ENCODE measurements around the gene HTRA1. TPM values are rescaled to one million over a fixed set of nuclear protein-coding genes. Genes with fewer than 3 reads are reported as not detected.

The HTRA1 gene
- total RNA-seq, 1 donor from 2014 or later, result 35.7 TPM

GRCh38 chr10:122492999-122493481 is 31.7 kb downstream of the HTRA1 start:
- no peak for DNase-seq (ENCODE audit: low read depth)
- no peak overlapping the region for H3K4me3 ChIP-seq (ENCODE audit: low read depth, low read length)
- TF ChIP-seq, protein P1, sequence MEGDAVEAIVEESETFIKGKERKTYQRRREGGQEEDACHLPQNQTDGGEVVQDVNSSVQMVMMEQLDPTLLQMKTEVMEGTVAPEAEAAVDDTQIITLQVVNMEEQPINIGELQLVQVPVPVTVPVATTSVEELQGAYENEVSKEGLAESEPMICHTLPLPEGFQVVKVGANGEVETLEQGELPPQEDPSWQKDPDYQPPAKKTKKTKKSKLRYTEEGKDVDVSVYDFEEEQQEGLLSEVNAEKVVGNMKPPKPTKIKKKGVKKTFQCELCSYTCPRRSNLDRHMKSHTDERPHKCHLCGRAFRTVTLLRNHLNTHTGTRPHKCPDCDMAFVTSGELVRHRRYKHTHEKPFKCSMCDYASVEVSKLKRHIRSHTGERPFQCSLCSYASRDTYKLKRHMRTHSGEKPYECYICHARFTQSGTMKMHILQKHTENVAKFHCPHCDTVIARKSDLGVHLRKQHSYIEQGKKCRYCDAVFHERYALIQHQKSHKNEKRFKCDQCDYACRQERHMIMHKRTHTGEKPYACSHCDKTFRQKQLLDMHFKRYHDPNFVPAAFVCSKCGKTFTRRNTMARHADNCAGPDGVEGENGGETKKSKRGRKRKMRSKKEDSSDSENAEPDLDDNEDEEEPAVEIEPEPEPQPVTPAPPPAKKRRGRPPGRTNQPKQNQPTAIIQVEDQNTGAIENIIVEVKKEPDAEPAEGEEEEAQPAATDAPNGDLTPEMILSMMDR (conservative IDR thresholded peaks at IDR 0.05; ENCODE audit: low read depth, low read length), result no peak

GRCh38 chr10:122493761-122494160 is 32.4 kb downstream of the HTRA1 start:
- TF ChIP-seq, protein P1 (conservative IDR thresholded peaks at IDR 0.05; ENCODE audit: low read depth, low read length), result no peak
- DNase-seq (ENCODE audit: low read depth), result no peak
- H3K4me3 ChIP-seq (ENCODE audit: low read depth, low read length), result no peak overlapping the region

GRCh38 chr10:122494173-122494820 is 32.9 kb downstream of the HTRA1 start:
- DNase-seq (ENCODE audit: low read depth), result no peak
- TF ChIP-seq, protein P1 (conservative IDR thresholded peaks at IDR 0.05; ENCODE audit: low read depth, low read length), result no peak
- H3K4me3 ChIP-seq (ENCODE audit: low read depth, low read length), result no peak overlapping the region

DNA sequence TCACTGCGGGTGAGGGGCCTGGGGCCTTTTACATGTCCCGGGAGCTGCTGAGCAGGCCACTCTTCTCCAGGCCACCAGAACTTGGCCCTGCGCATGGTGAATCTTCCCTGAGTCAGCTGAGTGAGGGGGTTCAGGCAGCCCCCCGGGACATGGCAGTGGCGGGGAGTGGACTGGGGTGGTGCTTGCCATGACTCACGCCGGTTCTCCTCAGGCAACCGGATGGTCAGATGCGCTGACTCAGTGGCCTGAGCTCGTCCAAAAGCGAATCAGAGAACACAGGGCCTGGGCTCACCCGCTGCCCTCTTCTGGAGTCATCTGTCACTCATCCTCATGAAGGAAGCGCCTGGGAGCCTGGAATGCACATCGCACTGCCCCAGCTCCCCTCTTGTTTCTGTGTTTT is 33.5 kb downstream of the HTRA1 start:
- DNase-seq (ENCODE audit: low read depth), result no peak
- TF ChIP-seq, protein P1 (conservative IDR thresholded peaks at IDR 0.05; ENCODE audit: low read depth, low read length), result no peak
- H3K4me3 ChIP-seq (ENCODE audit: low read depth, low read length), result no peak overlapping the region

- no peak for DNase-seq (ENCODE audit: low read depth)
- TF ChIP-seq, protein P1 (conservative IDR thresholded peaks at IDR 0.05; ENCODE audit: low read depth, low read length), result no peak
- H3K4me3 ChIP-seq (ENCODE audit: low read depth, low read length), result no peak overlapping the region
Measured at GRCh38 chr10:122495406-122496340, 34.3 kb downstream of the HTRA1 start.

DNA sequence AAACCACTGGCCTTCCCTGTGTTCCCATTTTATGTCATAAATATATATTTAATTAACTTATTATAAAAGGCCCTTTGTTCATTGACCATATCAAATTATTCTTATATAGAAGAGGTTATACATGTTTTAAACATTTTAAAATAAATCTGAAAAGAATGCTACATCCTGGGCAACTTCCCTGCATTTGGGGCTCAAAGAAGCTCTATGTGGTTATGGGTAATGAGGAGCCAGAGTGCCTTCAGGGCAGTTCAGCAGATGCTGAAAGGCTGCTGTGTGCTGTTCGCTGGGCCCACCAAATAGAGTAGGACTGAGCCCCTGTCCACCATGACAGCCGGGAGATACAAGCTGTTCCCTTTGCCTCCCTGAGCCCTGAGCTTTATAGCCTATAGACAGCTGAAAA is 35.9 kb downstream of the HTRA1 start:
- TF ChIP-seq, protein P1 (conservative IDR thresholded peaks at IDR 0.05; ENCODE audit: low read depth, low read length), result no peak
- H3K4me3 ChIP-seq (ENCODE audit: low read depth, low read length), result no peak overlapping the region
- no peak for DNase-seq (ENCODE audit: low read depth)

Measured in epithelial cell of proximal tubule (primary cell).